ENCODE results near the gene TANGO2. TPM values are rescaled to one million over a fixed set of nuclear protein-coding genes. Genes with fewer than 3 reads are reported as not detected.

Gene TANGO2
- total and polyA plus RNA-seq, 3 experiments from 2014 or later: 27.3 to 48.6 (median 28.0) TPM

DNA sequence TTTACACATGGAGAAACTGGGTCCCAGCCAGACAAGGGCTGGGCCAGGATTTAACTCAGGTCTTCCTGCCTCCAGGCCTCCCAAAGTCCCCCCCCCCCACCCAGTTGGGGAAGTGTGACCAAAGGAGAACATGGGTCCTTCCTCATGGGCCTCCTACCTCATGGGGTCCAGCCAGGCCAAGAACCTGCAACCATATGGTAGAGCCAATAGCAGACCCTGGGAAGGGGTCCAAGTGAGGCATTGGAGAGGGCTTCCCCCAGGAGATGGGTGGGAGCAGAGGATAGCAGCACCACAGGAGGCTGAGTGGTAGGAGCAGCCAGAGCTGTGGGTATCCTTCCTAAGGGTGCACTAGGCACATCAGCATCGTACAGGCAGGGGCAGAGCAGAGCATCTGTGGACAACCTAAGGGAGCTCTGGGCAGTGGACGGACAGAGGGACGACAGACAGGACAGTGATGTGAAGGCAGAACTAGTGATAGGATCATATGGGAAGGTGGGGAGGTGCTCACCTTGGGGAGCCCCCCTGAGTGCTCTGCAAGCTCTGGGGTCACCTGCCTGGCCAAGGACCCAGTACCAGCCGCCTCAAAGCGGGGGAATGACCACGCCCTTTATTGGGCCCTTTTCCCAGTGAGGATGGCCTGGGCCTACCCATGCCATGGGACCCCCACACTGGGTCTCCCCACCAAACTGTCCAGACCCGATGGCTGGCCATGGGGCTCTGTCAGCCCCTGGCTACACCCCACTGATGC, 8.7 kb upstream of the TANGO2 start:
- Histone ChIP-seq H3K4me3 (ENCODE audit: low read length) (no peak overlapping the region), H3K27ac (ENCODE audit: low read depth, low read length) (no peak overlapping the region), H3K4me1 (ENCODE audit: insufficient read depth, low read length) (peaks cover 32% of the 10 kb centered on the region), H3K36me3 (ENCODE audit: insufficient read depth, low read length) (no peaks in the 10 kb centered on the region), H3K27me3 (ENCODE audit: insufficient read depth, low read length, poor library complexity, severe bottlenecking) (no peaks in the 10 kb centered on the region), H3K9me3 (ENCODE audit: low read length) (no peaks in the 10 kb centered on the region)
- Mint-ChIP-seq H3K27ac (peak overlapping the region in 1 of 8 donors; percentile 45), H3K27me3 (no peaks in the 10 kb centered on the region), H3K4me3 (peak overlapping the region in 2 of 7 donors; percentile 48 to 70), H3K36me3 (peaks cover 0 to 1% (median 0%) of the 10 kb centered on the region in 3 donors), H3K9me3 (no peaks in the 10 kb centered on the region), H3K4me1 (peaks cover 2 to 10% (median 5%) of the 10 kb centered on the region in 3 donors)
- CTCF ChIA-PET: no interaction called here
- POLR2A ChIA-PET: no interaction called here
- DNase-seq: peak in 1 of 5 donors; percentile 37

DNA sequence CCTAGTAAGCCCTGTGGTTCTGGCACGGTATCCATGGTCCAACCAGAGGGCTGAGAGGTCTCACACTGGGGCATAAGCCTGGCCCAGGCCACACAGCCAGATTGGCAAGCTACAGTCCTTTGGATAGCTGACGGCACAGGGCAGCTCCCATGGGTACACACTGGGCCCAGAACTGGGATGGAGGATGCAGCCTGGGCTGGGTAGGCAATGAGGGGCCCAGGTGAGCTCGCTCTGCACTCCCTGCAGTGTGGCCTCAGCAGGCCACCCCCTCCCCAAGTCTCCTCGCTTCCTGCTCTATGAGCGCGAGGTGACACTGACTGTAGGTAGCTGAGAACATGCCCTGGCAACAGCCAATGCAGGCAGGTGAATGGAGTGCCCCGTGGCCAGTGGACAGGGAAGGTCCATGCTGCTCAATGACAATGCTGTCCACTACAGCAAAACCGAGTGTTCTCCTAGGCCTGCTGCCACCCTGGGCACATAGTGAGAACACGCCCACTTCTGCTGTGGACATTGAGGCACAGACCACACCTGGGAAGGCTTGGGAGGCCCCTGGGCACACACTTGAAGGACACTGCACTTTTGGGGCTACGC, 8.1 kb upstream of the TANGO2 start:
- Mint-ChIP-seq H3K27ac (no peak overlapping the region), H3K4me1 (peaks cover 8 to 15% (median 9%) of the 10 kb centered on the region in 3 donors), H3K27me3 (no peaks in the 10 kb centered on the region), H3K4me3 (no peak overlapping the region), H3K9me3 (no peaks in the 10 kb centered on the region), H3K36me3 (peaks cover 0 to 1% (median 0%) of the 10 kb centered on the region in 3 donors)
- Histone ChIP-seq H3K4me1 (ENCODE audit: insufficient read depth, low read length) (peaks cover 37% of the 10 kb centered on the region), H3K4me3 (ENCODE audit: low read length) (no peak overlapping the region), H3K27me3 (ENCODE audit: insufficient read depth, low read length, poor library complexity, severe bottlenecking) (no peaks in the 10 kb centered on the region), H3K9me3 (ENCODE audit: low read length) (no peaks in the 10 kb centered on the region), H3K36me3 (ENCODE audit: insufficient read depth, low read length) (no peaks in the 10 kb centered on the region), H3K27ac (ENCODE audit: low read depth, low read length) (peak overlapping the region; percentile 21)
- peak in 1 of 5 donors; percentile 33 for DNase-seq
- POLR2A ChIA-PET: interaction anchor here (0.5 kb wide), 1 partner anchor 56 kb away, joined by 7 read pairs; no protein-coding TSS in a partner anchor
- CTCF ChIA-PET: interaction anchor here (0.6 to 1.8 kb wide), 5 partner anchors 39 to 116 kb away, joined by 3 to 11 read pairs (median 3); no protein-coding TSS in a partner anchor

- Mint-ChIP-seq H3K4me3 (no peak overlapping the region), H3K9me3 (no peaks in the 10 kb centered on the region), H3K27ac (no peak overlapping the region), H3K36me3 (peaks cover 0 to 1% (median 0%) of the 10 kb centered on the region in 3 donors), H3K4me1 (peaks cover 8 to 15% (median 9%) of the 10 kb centered on the region in 3 donors), H3K27me3 (no peaks in the 10 kb centered on the region)
- CTCF ChIA-PET: interaction anchor here (0.6 to 1.8 kb wide), 5 partner anchors 40 to 116 kb away, joined by 3 to 11 read pairs (median 3); no protein-coding TSS in a partner anchor
- Histone ChIP-seq H3K4me1 (ENCODE audit: insufficient read depth, low read length) (peaks cover 37% of the 10 kb centered on the region), H3K27me3 (ENCODE audit: insufficient read depth, low read length, poor library complexity, severe bottlenecking) (no peaks in the 10 kb centered on the region), H3K4me3 (ENCODE audit: low read length) (no peak overlapping the region), H3K9me3 (ENCODE audit: low read length) (no peaks in the 10 kb centered on the region), H3K36me3 (ENCODE audit: insufficient read depth, low read length) (no peaks in the 10 kb centered on the region), H3K27ac (ENCODE audit: low read depth, low read length) (peak overlapping the region; percentile 21)
- DNase-seq: peak in 2 of 5 donors; percentile 34 to 59
- POLR2A ChIA-PET: interaction anchor here (0.5 kb wide), 1 partner anchor 55 kb away, joined by 7 read pairs; no protein-coding TSS in a partner anchor
Measured at GRCh38 chr22:20013382-20013871, 7.5 kb upstream of the TANGO2 start.

- Mint-ChIP-seq H3K27me3 (no peaks in the 10 kb centered on the region), H3K9me3 (no peaks in the 10 kb centered on the region), H3K4me3 (peak overlapping the region in 6 of 7 donors; percentile 38 to 85 (median 70)), H3K4me1 (peaks cover 8 to 15% (median 9%) of the 10 kb centered on the region in 3 donors), H3K36me3 (peaks cover 0 to 1% (median 0%) of the 10 kb centered on the region in 3 donors), H3K27ac (no peak overlapping the region)
- Histone ChIP-seq H3K9me3 (ENCODE audit: low read length) (no peaks in the 10 kb centered on the region), H3K36me3 (ENCODE audit: insufficient read depth, low read length) (no peaks in the 10 kb centered on the region), H3K4me1 (ENCODE audit: insufficient read depth, low read length) (peaks cover 33% of the 10 kb centered on the region), H3K27ac (ENCODE audit: low read depth, low read length) (peak overlapping the region; percentile 63), H3K4me3 (ENCODE audit: low read length) (no peak overlapping the region), H3K27me3 (ENCODE audit: insufficient read depth, low read length, poor library complexity, severe bottlenecking) (no peaks in the 10 kb centered on the region)
- CTCF ChIA-PET: interaction anchor here (1.7 to 1.8 kb wide), 2 partner anchors 44 to 115 kb away, joined by 4 to 11 read pairs; no protein-coding TSS in a partner anchor
- DNase-seq: peak in 1 of 5 donors; percentile 33
- POLR2A ChIA-PET: no interaction called here
Measured at GRCh38 chr22:20014526-20015186, 6.3 kb upstream of the TANGO2 start.

DNA sequence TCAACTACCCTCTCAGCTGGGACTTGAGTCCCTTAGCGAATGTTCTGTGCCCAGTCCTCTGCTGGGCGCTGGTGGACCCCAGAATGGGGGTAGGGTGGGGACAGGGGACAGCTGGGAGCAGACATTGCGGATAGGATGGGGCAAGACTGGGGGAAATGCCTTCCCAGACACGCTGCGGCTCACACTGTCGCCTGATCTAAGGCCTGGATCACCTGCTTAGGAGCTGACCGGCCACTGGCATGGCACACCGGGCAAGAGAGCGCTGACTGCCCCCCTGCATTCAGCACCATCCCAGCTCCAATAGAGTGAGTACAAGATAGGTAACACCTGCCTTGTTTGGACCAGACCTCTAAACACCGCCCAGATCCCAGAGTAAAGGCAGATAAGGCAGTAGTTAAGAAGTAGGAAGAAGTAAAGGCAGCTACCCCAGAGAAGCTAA, 5.7 kb upstream of the TANGO2 start:
- Mint-ChIP-seq H3K4me1 (peaks cover 9 to 18% (median 12%) of the 10 kb centered on the region in 3 donors), H3K36me3 (peaks cover 0 to 1% (median 0%) of the 10 kb centered on the region in 3 donors), H3K9me3 (no peaks in the 10 kb centered on the region), H3K27ac (no peak overlapping the region), H3K27me3 (no peaks in the 10 kb centered on the region), H3K4me3 (peak overlapping the region; percentile 70 to 90 (median 72))
- CTCF ChIA-PET: interaction anchor here (1.1 kb wide), 1 partner anchor 45 kb away, joined by 3 read pairs; no protein-coding TSS in a partner anchor
- DNase-seq: peak in 1 of 5 donors; percentile 23
- Histone ChIP-seq H3K27ac (ENCODE audit: low read depth, low read length) (peak overlapping the region; percentile 63), H3K27me3 (ENCODE audit: insufficient read depth, low read length, poor library complexity, severe bottlenecking) (no peaks in the 10 kb centered on the region), H3K4me1 (ENCODE audit: insufficient read depth, low read length) (peaks cover 32% of the 10 kb centered on the region), H3K9me3 (ENCODE audit: low read length) (no peaks in the 10 kb centered on the region), H3K4me3 (ENCODE audit: low read length) (no peak overlapping the region), H3K36me3 (ENCODE audit: insufficient read depth, low read length) (no peaks in the 10 kb centered on the region)
- POLR2A ChIA-PET: no interaction called here

DNA sequence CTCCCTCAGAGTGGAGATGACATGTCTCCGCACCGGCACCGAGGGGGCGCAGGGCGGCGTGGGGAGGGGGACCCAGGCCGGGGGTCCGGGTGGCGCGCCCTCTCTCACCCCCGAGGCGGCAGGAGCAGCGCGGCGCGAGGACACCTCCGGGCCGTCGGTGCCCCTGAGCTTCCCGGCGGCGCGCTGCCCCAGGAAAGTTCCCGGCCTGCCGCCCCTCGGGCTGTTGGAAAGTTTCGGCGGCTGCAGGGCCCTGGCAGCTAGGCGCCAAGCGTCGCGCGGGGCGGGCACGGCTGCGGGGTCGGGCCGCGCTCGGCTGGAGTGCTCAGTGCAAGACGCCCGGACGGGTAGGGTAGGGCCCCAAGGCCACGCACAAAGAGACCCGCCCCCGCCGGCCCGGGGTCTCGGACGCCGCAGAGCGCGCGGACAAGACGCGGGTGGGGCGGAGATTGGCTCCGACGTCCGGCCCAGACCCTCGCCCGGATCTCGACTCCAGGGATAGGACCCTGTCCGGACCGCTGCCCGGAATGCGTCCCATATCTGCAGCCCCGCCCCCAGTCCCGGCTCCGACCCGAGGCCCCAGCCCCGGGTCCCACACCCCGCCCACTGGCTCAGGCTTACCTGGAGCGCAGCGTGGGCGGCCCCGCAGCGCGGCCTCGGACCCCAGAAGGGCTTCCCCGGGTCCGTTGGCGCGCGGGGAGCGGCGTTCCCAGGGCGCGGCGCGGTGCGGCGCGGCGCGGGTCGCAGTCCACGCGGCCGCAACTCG, 4.8 kb upstream of the TANGO2 start:
- Histone ChIP-seq H3K9me3 (ENCODE audit: low read length) (no peaks in the 10 kb centered on the region), H3K27me3 (ENCODE audit: insufficient read depth, low read length, poor library complexity, severe bottlenecking) (no peaks in the 10 kb centered on the region), H3K27ac (ENCODE audit: low read depth, low read length) (peak overlapping the region; percentile 63), H3K36me3 (ENCODE audit: insufficient read depth, low read length) (no peaks in the 10 kb centered on the region), H3K4me1 (ENCODE audit: insufficient read depth, low read length) (peaks cover 27% of the 10 kb centered on the region), H3K4me3 (ENCODE audit: low read length) (peak overlapping the region; percentile 69)
- ChIA-PET CTCF (interaction anchor here (0.6 to 1.1 kb wide), 2 partner anchors 46 to 286 kb away, joined by 3 to 4 read pairs; no protein-coding TSS in a partner anchor), POLR2A (no interaction called here)
- peak overlapping the region in 4 of 7 donors; percentile 40 to 96 (median 90) for H3K4me3 Mint-ChIP-seq
- DNase-seq: peak in 3 of 5 donors; percentile 20 to 50 (median 28)
- peaks cover 0 to 3% (median 0%) of the 10 kb centered on the region in 3 donors for H3K36me3 Mint-ChIP-seq
- H3K27ac Mint-ChIP-seq: no peak overlapping the region
- H3K27me3 Mint-ChIP-seq: no peaks in the 10 kb centered on the region
- H3K4me1 Mint-ChIP-seq: peaks cover 14 to 23% (median 16%) of the 10 kb centered on the region in 3 donors
- H3K9me3 Mint-ChIP-seq: no peaks in the 10 kb centered on the region

Data from CD8-positive, alpha-beta memory T cell (primary cell).